H1 (cell line): ENCODE data around the gene SVEP1. TPM values are rescaled to one million over a fixed set of nuclear protein-coding genes. Genes with fewer than 3 reads are reported as not detected.

Source experiments
- CTCF ChIA-PET: fragments of 300-600 bp; sonication (Branson Sonifier 250); formaldehyde crosslinking; loops from one replicate; lab custom pipeline; 2021; ENCODE audit not compliant: partially characterized antibody; lab: Charles Lee
- POLR2A ChIA-PET: fragments of 300-600 bp; sonication (Branson Sonifier 250); formaldehyde crosslinking; loops from one replicate; lab custom pipeline; 2021; ENCODE audit warnings: inconsistent platforms; ENCODE audit not compliant: partially characterized antibody; lab: Charles Lee
- DNase-seq, 2 experiments: peaks; one replicate each; pipeline versions ENCODE4 v3.0.0 to v3.0.0-alpha.2; 2010 to 2022; ENCODE audit warnings: low spot score in 2 of 2, low read depth in 1 of 2, mixed read lengths in 1 of 2
- FAIRE-seq: peaks from 2 replicates; lab custom pipeline; 2011; peaks lifted over from hg19 to GRCh38; lab: Jason Lieb, UNC
- H2AFZ ChIP-seq: 2 replicates; pipeline ENCODE4 v1.8.1; 2012; ENCODE audit warnings: low read length, inconsistent platforms
- H2AK5ac ChIP-seq: 2 replicates; pipeline ENCODE4 v1.6.1; 2013; ENCODE audit warnings: low read depth, low read length
- H2BK120ac ChIP-seq: replicated peaks from 2 replicates; pipeline ENCODE3; 2013; ENCODE audit warnings: low read depth, low read length, inconsistent platforms
- H2BK12ac ChIP-seq: 2 replicates; pipeline ENCODE4 v1.6.1; 2013; ENCODE audit warnings: low read depth, low read length
- H2BK15ac ChIP-seq: 2 replicates; pipeline ENCODE4 v1.6.1; 2013; ENCODE audit warnings: low read length
- H2BK20ac ChIP-seq: 2 replicates; pipeline ENCODE4 v1.6.1; 2013; ENCODE audit warnings: low read length
- H2BK5ac ChIP-seq: 2 replicates; pipeline ENCODE4 v1.6.1; 2013; ENCODE audit warnings: low read depth, low read length
- H3K14ac ChIP-seq: 2 replicates; pipeline ENCODE4 v1.6.1; 2013; ENCODE audit warnings: inconsistent platforms; ENCODE audit not compliant: insufficient read length
- H3K18ac ChIP-seq: 2 replicates; pipeline ENCODE4 v1.6.1; 2013; ENCODE audit warnings: low read length; ENCODE audit errors: extremely low read depth
- H3K23ac ChIP-seq: 2 replicates; pipeline ENCODE4 v1.6.1; 2013; ENCODE audit warnings: inconsistent platforms; ENCODE audit not compliant: insufficient read length
- H3K23me2 ChIP-seq: 2 replicates; pipeline ENCODE4 v1.6.1; 2013; ENCODE audit warnings: low read depth, low read length
- H3K27ac ChIP-seq: 2 replicates; pipeline ENCODE4 v1.6.1; 2011; ENCODE audit warnings: low read depth, low read length, inconsistent platforms
- H3K27me3 ChIP-seq, 4 experiments: replicated peaks in 1 of 4; 1 replicate in 1 of 4; 2 replicates in 3 of 4; pipeline versions ENCODE4 v1.6.1 to v1.8.1; 2011 to 2013; ENCODE audit warnings: low read length in 3 of 4, mild to moderate bottlenecking in 3 of 4, inconsistent platforms in 2 of 4, mixed read lengths in 2 of 4, moderate library complexity in 1 of 4; ENCODE audit not compliant: control insufficient read depth in 3 of 4, insufficient read depth in 3 of 4; ENCODE audit errors: extremely low read depth in 1 of 4
- H3K36me3 ChIP-seq, 4 experiments: 2 replicates each; pipeline versions ENCODE4 v1.6.1 to v1.8.1; 2011 to 2013; ENCODE audit warnings: mild to moderate bottlenecking in 4 of 4, low read length in 3 of 4, moderate library complexity in 2 of 4, control low read depth in 1 of 4, inconsistent platforms in 1 of 4; ENCODE audit not compliant: insufficient read depth in 4 of 4, control insufficient read depth in 2 of 4
- H3K4ac ChIP-seq: replicated peaks from 2 replicates; pipeline ENCODE3; 2013; ENCODE audit warnings: low read length, low read depth, mixed read lengths, inconsistent platforms; ENCODE audit not compliant: insufficient read length
- H3K4me1 ChIP-seq, 4 experiments: replicated peaks in 1 of 4; 1 replicate in 1 of 4; 2 replicates in 3 of 4; pipeline versions ENCODE4 v1.6.1 to v1.8.1; 2011 to 2013; ENCODE audit warnings: low read length in 3 of 4, inconsistent platforms in 2 of 4, mixed read lengths in 1 of 4; ENCODE audit not compliant: insufficient read depth in 4 of 4, control insufficient read depth in 3 of 4
- H3K4me2 ChIP-seq, 2 experiments: 2 replicates each; pipeline versions ENCODE4 v1.6.1 to v1.8.1; 2011 to 2013; ENCODE audit warnings: low read depth in 2 of 2, low read length in 2 of 2, control low read depth in 1 of 2, inconsistent platforms in 1 of 2, mild to moderate bottlenecking in 1 of 2; ENCODE audit not compliant: insufficient read depth in 1 of 2
- H3K4me3 ChIP-seq, 4 experiments: fragments of 200-600, 300-600 bp in 1 of 4; sonication (generic), shearing (Covaris generic), sonication (Bioruptor Twin) in 1 of 4; 2 replicates each; pipeline versions ENCODE4 v1.5.1 to v1.8.1; 2011 to 2016; ENCODE audit warnings: low read length in 4 of 4, low read depth in 3 of 4, control low read depth in 2 of 4, inconsistent platforms in 2 of 4, mild to moderate bottlenecking in 2 of 4, mixed read lengths in 1 of 4, moderate library complexity in 1 of 4; ENCODE audit not compliant: insufficient read depth in 2 of 4; ENCODE audit errors: extremely low read depth in 1 of 4
- H3K56ac ChIP-seq: replicated peaks from 2 replicates; pipeline ENCODE3; 2013; ENCODE audit warnings: low read depth, mild to moderate bottlenecking, mixed read lengths, low read length, inconsistent platforms; ENCODE audit not compliant: insufficient read length
- H3K79me1 ChIP-seq: 2 replicates; pipeline ENCODE4 v1.6.1; 2013; ENCODE audit warnings: low read depth, low read length, control low read depth
- H3K79me2 ChIP-seq, 2 experiments: 2 replicates each; pipeline versions ENCODE4 v1.6.1 to v1.8.1; 2012 to 2013; ENCODE audit warnings: low read length in 2 of 2, mild to moderate bottlenecking in 2 of 2, inconsistent platforms in 1 of 2; ENCODE audit not compliant: insufficient read depth in 2 of 2, control insufficient read depth in 1 of 2
- H3K9ac ChIP-seq, 4 experiments: replicated peaks in 1 of 4; 1 replicate in 1 of 4; 2 replicates in 3 of 4; pipeline versions ENCODE4 v1.6.1 to v1.8.1; 2011 to 2013; ENCODE audit warnings: low read depth in 3 of 4, low read length in 3 of 4, control low read depth in 2 of 4, mild to moderate bottlenecking in 2 of 4, moderate library complexity in 2 of 4, inconsistent platforms in 1 of 4; ENCODE audit errors: extremely low read depth in 1 of 4
- H3K9me3 ChIP-seq, 2 experiments: 2 replicates each; pipeline versions ENCODE4 v1.6.1 to v1.8.1; 2012 to 2013; ENCODE audit warnings: mild to moderate bottlenecking in 2 of 2, moderate library complexity in 2 of 2, control low read depth in 1 of 2, inconsistent platforms in 1 of 2, low read depth in 1 of 2, low read length in 1 of 2, mixed read lengths in 1 of 2; ENCODE audit not compliant: insufficient read depth in 2 of 2
- H4K20me1 ChIP-seq, 2 experiments: replicated peaks in 1 of 2; 2 replicates each; pipeline versions ENCODE3 to v1.8.1; 2011 to 2013; ENCODE audit warnings: inconsistent platforms in 2 of 2, low read length in 2 of 2, mild to moderate bottlenecking in 1 of 2; ENCODE audit not compliant: insufficient read depth in 2 of 2, control insufficient read depth in 1 of 2
- H4K5ac ChIP-seq: 2 replicates; pipeline ENCODE4 v1.6.1; 2013; ENCODE audit warnings: low read length, low read depth, mixed read lengths, inconsistent platforms; ENCODE audit not compliant: insufficient read length
- H4K8ac ChIP-seq: 2 replicates; pipeline ENCODE4 v1.8.0; 2013; ENCODE audit warnings: mild to moderate bottlenecking, moderate library complexity, low read length, inconsistent platforms; ENCODE audit not compliant: insufficient read depth; ENCODE audit errors: extremely low read depth
- H4K91ac ChIP-seq: replicated peaks from 2 replicates; pipeline ENCODE3; 2013; ENCODE audit warnings: low read length, mixed read lengths, inconsistent platforms; ENCODE audit not compliant: insufficient read length
- BRCA1 ChIP-seq: IDR thresholded peaks from 2 replicates; pipeline ENCODE4 v1.6.1; 2012; ENCODE audit warnings: low read depth, low read length, improper control_type of control experiment
- CREB1 ChIP-seq: IDR thresholded peaks from 2 replicates; pipeline ENCODE4 v1.6.1; 2012; ENCODE audit warnings: inconsistent platforms
- FOSL1 ChIP-seq: IDR thresholded peaks from 2 replicates; pipeline ENCODE4 v1.6.1; 2011; ENCODE audit warnings: mild to moderate bottlenecking, low read depth, low read length, moderate library complexity; ENCODE audit not compliant: insufficient read depth
- MAFK ChIP-seq: IDR thresholded peaks from 2 replicates; pipeline ENCODE4 v1.6.1; 2012; ENCODE audit warnings: low read depth, mild to moderate bottlenecking, improper control_type of control experiment, low read length
- MAX ChIP-seq: IDR thresholded peaks from 2 replicates; pipeline ENCODE4 v1.6.1; 2012; ENCODE audit warnings: inconsistent platforms
- NANOG ChIP-seq: IDR thresholded peaks from 2 replicates; pipeline ENCODE4 v1.6.1; 2011; ENCODE audit warnings: low read length, low read depth, mild to moderate bottlenecking, inconsistent platforms; ENCODE audit not compliant: insufficient read depth, poor library complexity, severe bottlenecking
- RXRA ChIP-seq: IDR thresholded peaks from 2 replicates; pipeline ENCODE4 v1.6.1; 2011; ENCODE audit warnings: low read depth, mild to moderate bottlenecking, low read length, moderate library complexity; ENCODE audit not compliant: insufficient read depth
- SAP30 ChIP-seq: fragments of 300-600 bp; sonication (generic); IDR thresholded peaks from 2 replicates; pipeline ENCODE4 v1.7.1; 2012; ENCODE audit warnings: low read length, moderate library complexity, mild to moderate bottlenecking, inconsistent platforms; ENCODE audit not compliant: insufficient read depth, insufficient replicate concordance
- SIRT6 ChIP-seq: IDR thresholded peaks from one replicate; pipeline ENCODE4 v1.7.1; 2012; ENCODE audit warnings: low read length, inconsistent platforms
- SP1 ChIP-seq: IDR thresholded peaks from 2 replicates; pipeline ENCODE4 v1.6.1; 2011; ENCODE audit warnings: low read depth, low read length
- TAF1 ChIP-seq: IDR thresholded peaks from 2 replicates; pipeline ENCODE4 v1.6.1; 2011; ENCODE audit warnings: mild to moderate bottlenecking, low read depth, low read length
- WGBS, 2 experiments: shearing (Covaris generic) in 1 of 2; methylation state at CpG; one replicate each; pipeline versions ENCODE4 v1.1.6 to v1.1.7; 2013 to 2015; ENCODE audit warnings: low lambda C conversion rate in 2 of 2, mixed read lengths in 2 of 2, inconsistent platforms in 1 of 2, low coverage in 1 of 2, missing lambda C conversion rate in 1 of 2; ENCODE audit not compliant: insufficient replicate concordance in 2 of 2, insufficient coverage in 1 of 2, insufficient read length in 1 of 2; ENCODE audit errors: extremely low coverage in 1 of 2, missing lambda C conversion rate in 1 of 2; 5-methylcytosine and 5-hydroxymethylcytosine counted together
- polyA plus RNA-seq, 7 experiments: library from polyadenylated mRNA; depleted of rRNA in 3 of 7; stranded (reverse) in 5 of 7; unstranded in 2 of 7; fragments of >200 nt in 5 of 7; fragments of 200-250 nt in 2 of 7; gene quantifications; 1 replicate in 5 of 7; 2 replicates in 1 of 7; 4 replicates in 1 of 7; pipeline versions ENCODE4 v1.2.1 to v1.2.3, GENCODE V29; 2011 to 2013; ENCODE audit warnings: missing spikeins in 2 of 7, mixed read lengths in 2 of 7
- total RNA-seq: library from RNA; stranded (reverse); fragmentation: NEBNext Ultra II Directional; extraction: Animal tissue kit (Norgen Biotek cat#: 25700); gene quantifications from 2 replicates; pipeline ENCODE4 v1.2.1, GENCODE V29; 2021
- TF ChIP-seq, protein P1 (sequence below): IDR thresholded peaks from 2 replicates; pipeline ENCODE4 v1.6.1; 2012; ENCODE audit warnings: inconsistent platforms

Gene SVEP1
- total and polyA plus RNA-seq, 2 of the 8 experiments (the other 6 are each of a cell fraction or from before 2014, with no cell fraction given): 0.11 to 0.37 TPM

DNA sequence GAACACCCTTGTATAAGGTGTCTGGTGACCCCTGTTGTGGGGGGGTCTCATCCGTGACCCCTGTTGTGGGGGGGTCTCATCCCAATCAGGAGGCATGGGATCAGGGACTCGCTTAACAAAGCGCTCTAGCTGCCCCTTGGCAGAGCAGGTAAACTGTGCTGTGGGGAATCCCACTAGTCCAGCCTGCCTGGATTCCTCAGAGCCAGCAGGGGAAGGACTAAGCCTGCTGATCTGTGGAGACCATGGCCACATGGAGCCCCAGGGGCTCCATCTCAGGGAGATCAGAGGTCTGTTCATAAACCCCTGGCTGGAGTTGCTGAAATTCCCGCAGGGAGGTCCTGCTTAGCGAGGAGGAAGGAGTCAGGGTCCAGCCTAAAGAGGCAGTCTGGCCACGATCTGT is 196.1 kb downstream of the SVEP1 start:
- Histone ChIP-seq H3K4me2 (no peak overlapping the region), H2BK12ac (no peak overlapping the region), H4K8ac (no peak overlapping the region), H3K27ac (no peak overlapping the region), H2AFZ (no peak overlapping the region), H4K91ac (no peak overlapping the region), H3K79me2 (no peaks in the 10 kb centered on the region), H3K36me3 (no peaks in the 10 kb centered on the region), H3K9ac (no peak overlapping the region), H2BK5ac (no peak overlapping the region), H3K4ac (no peak overlapping the region), H3K23me2 (no peaks in the 10 kb centered on the region), H4K20me1 (no peaks in the 10 kb centered on the region), H3K23ac (no peak overlapping the region), H3K79me1 (no peaks in the 10 kb centered on the region), H3K9me3 (no peaks in the 10 kb centered on the region), H2AK5ac (no peak overlapping the region), H3K4me1 (no peaks in the 10 kb centered on the region), H4K5ac (no peak overlapping the region), H3K56ac (no peak overlapping the region), H3K4me3 (no peak overlapping the region), H3K14ac (no peak overlapping the region), H3K18ac (no peak overlapping the region), H2BK120ac (no peak overlapping the region), H2BK20ac (no peak overlapping the region), H2BK15ac (no peak overlapping the region), H3K27me3 (no peaks in the 10 kb centered on the region)
- no peak for DNase-seq
- POLR2A ChIA-PET: no interaction called here
- CTCF ChIA-PET: interaction anchor here (0.6 to 1.6 kb wide), 2 partner anchors 41 to 480 kb away, joined by 3 read pairs; no protein-coding TSS in a partner anchor
- 100% methylated on average over 6 of the region's 6 CpGs; no CpG with 5 or more reads in 1 of the 2 experiments for WGBS, 2 experiments
- TF ChIP-seq, protein P1, sequence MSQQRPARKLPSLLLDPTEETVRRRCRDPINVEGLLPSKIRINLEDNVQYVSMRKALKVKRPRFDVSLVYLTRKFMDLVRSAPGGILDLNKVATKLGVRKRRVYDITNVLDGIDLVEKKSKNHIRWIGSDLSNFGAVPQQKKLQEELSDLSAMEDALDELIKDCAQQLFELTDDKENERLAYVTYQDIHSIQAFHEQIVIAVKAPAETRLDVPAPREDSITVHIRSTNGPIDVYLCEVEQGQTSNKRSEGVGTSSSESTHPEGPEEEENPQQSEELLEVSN: no peak
- TF ChIP-seq TAF1 (no peak), NANOG (no peak), CREB1 (no peak), FOSL1 (no peak), SP1 (no peak), RXRA (no peak), BRCA1 (no peak), MAX (no peak), SIRT6 (no peak), MAFK (no peak), SAP30 (no peak)
- FAIRE-seq: no peak
